ENCODE measurements around the gene CRTAP. TPM values are rescaled to one million over a fixed set of nuclear protein-coding genes. Genes with fewer than 3 reads are reported as not detected.

Gene CRTAP
- polyA plus RNA-seq, 1 experiment: 311 TPM

DNA sequence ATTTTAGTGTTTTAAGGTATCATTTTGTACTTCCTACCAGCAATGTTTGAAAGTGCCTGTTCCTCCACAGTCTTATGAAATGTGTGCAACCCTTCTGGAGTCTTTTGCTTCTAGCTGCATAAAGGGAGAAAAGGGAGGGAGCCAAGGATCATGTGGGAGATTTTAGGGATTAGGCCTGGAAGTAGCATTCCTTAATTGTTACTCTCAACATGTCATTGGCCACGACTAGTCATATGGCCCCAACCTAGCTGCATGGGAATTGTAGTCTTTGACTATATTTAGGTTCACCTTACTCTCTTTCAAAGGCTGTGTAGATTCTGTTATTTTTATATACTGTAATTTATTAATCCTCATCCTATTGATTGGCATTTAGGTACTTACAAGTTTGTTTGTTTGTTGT, 14.9 kb downstream of the CRTAP start:
- no peaks in the 10 kb centered on the region for H3K27me3 ChIP-seq (ENCODE audit: control insufficient read depth, insufficient read depth, low read length)
- no peak overlapping the region for H3K4me3 ChIP-seq (ENCODE audit: low read depth, low read length)
- DNase-seq (ENCODE audit: low read depth): no peak
- H3K36me3 ChIP-seq (ENCODE audit: control insufficient read depth, insufficient read depth, low read length): peaks cover 10% of the 10 kb centered on the region
- TF ChIP-seq, protein P1, sequence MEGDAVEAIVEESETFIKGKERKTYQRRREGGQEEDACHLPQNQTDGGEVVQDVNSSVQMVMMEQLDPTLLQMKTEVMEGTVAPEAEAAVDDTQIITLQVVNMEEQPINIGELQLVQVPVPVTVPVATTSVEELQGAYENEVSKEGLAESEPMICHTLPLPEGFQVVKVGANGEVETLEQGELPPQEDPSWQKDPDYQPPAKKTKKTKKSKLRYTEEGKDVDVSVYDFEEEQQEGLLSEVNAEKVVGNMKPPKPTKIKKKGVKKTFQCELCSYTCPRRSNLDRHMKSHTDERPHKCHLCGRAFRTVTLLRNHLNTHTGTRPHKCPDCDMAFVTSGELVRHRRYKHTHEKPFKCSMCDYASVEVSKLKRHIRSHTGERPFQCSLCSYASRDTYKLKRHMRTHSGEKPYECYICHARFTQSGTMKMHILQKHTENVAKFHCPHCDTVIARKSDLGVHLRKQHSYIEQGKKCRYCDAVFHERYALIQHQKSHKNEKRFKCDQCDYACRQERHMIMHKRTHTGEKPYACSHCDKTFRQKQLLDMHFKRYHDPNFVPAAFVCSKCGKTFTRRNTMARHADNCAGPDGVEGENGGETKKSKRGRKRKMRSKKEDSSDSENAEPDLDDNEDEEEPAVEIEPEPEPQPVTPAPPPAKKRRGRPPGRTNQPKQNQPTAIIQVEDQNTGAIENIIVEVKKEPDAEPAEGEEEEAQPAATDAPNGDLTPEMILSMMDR (IDR thresholded peaks at IDR 0.05; ENCODE audit: insufficient read depth, low read depth, low read length): no peak
- ChIA-PET POLR2A (no interaction called here), CTCF (interaction anchor here (1.0 to 10.7 kb wide), 3 partner anchors 12 to 244 kb away, joined by 3 to 184 read pairs (median 7); no protein-coding TSS in a partner anchor)

DNA sequence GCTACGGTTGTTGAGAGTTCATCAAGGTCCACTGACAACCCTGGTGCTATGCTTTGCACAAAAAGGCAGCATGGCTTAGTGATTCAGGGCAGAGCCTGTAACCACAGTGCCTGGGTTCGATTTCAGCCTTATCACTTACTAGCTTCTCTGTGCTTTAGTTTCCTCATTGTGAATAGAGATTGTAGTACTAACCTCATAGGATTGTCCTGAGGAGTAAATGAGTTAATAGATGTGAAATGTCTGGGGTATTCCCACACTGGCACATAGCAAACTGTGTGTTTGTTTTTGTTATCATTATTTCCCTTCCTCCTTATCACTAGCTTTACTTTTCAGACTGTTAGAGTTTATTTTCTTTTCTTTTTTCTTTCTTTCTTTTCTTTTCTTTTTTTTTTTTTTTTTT, 16.3 kb downstream of the CRTAP start:
- ChIA-PET POLR2A (no interaction called here), CTCF (interaction anchor here (2.0 to 10.7 kb wide), 3 partner anchors 11 to 243 kb away, joined by 7 to 184 read pairs (median 9); no protein-coding TSS in a partner anchor)
- no peak for DNase-seq (ENCODE audit: low read depth)
- Histone ChIP-seq H3K27me3 (ENCODE audit: control insufficient read depth, insufficient read depth, low read length) (no peaks in the 10 kb centered on the region), H3K4me3 (ENCODE audit: low read depth, low read length) (no peak overlapping the region), H3K36me3 (ENCODE audit: control insufficient read depth, insufficient read depth, low read length) (peaks cover 12% of the 10 kb centered on the region)
- TF ChIP-seq, protein P1 (IDR thresholded peaks at IDR 0.05; ENCODE audit: insufficient read depth, low read depth, low read length): no peak

DNA sequence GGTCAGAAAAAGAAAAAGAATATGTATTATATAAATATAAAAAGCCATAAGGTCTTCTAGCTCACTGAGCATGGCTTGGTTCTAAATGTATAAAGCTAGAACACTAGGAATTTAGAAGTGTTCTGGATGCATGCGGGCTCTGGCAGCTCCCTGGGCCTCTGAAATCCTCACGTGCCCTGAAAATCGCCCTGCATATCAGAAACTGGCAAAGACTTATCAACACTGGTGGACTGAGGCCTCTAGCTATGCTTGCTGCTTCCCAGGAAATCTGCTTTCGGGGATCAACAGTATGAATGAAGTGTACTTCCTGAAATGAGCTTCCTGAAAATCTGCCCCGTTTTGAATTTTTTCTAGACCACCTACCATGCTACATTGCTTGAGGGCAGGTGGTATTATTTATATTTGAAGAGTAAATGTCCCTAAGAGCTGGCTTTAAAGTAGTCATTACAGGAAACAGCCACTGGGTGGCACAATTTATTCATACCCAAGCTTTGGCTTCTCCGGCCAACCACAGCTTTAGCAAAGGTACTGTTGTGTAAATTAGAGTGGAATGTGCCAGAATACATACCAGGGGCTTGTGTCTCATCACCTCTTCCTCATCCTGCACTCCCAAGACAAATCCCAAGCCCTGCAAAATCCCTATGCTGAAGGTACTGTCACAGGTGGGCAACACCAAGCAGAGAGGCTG, 17.7 kb downstream of the CRTAP start:
- H3K36me3 ChIP-seq (ENCODE audit: control insufficient read depth, insufficient read depth, low read length): peaks cover 10% of the 10 kb centered on the region
- H3K27me3 ChIP-seq (ENCODE audit: control insufficient read depth, insufficient read depth, low read length): no peaks in the 10 kb centered on the region
- TF ChIP-seq, protein P1 (IDR thresholded peaks at IDR 0.05; ENCODE audit: insufficient read depth, low read depth, low read length): peak; percentile 62
- no peak for DNase-seq (ENCODE audit: low read depth)
- no peak overlapping the region for H3K4me3 ChIP-seq (ENCODE audit: low read depth, low read length)
- ChIA-PET POLR2A (interaction anchor here (1.0 kb wide), 1 partner anchor 241 kb away, joined by 3 read pairs; no protein-coding TSS in a partner anchor), CTCF (interaction anchor here (0.7 to 10.7 kb wide), 39 partner anchors 9 to 656 kb away, joined by 3 to 184 read pairs (median 4); no protein-coding TSS in a partner anchor)

DNA sequence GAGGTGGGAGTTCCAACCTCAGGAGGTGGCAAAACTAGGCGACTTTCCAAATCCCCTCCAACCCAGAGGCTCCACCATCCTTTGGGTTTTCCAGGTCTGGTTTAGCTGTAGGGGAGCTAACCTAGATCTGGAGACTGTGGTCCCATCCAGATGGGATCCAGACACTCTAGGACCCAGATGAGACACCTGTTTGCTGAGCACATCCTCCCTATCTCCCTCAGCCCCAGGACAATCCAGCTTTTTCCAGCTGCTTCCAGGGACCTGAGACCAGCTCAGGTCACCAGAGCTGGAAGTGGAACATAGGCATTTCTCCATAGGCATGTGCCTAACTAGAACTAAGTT, 18.2 kb downstream of the CRTAP start:
- no peak for DNase-seq (ENCODE audit: low read depth)
- CTCF ChIA-PET: interaction anchor here (0.7 to 10.7 kb wide), 35 partner anchors 8 to 655 kb away, joined by 3 to 184 read pairs (median 4); no protein-coding TSS in a partner anchor
- peaks cover 10% of the 10 kb centered on the region for H3K36me3 ChIP-seq (ENCODE audit: control insufficient read depth, insufficient read depth, low read length)
- POLR2A ChIA-PET: interaction anchor here (1.0 kb wide), 1 partner anchor 241 kb away, joined by 3 read pairs; no protein-coding TSS in a partner anchor
- TF ChIP-seq, protein P1 (IDR thresholded peaks at IDR 0.05; ENCODE audit: insufficient read depth, low read depth, low read length): no peak
- H3K27me3 ChIP-seq (ENCODE audit: control insufficient read depth, insufficient read depth, low read length): no peaks in the 10 kb centered on the region
- H3K4me3 ChIP-seq (ENCODE audit: low read depth, low read length): no peak overlapping the region

DNA sequence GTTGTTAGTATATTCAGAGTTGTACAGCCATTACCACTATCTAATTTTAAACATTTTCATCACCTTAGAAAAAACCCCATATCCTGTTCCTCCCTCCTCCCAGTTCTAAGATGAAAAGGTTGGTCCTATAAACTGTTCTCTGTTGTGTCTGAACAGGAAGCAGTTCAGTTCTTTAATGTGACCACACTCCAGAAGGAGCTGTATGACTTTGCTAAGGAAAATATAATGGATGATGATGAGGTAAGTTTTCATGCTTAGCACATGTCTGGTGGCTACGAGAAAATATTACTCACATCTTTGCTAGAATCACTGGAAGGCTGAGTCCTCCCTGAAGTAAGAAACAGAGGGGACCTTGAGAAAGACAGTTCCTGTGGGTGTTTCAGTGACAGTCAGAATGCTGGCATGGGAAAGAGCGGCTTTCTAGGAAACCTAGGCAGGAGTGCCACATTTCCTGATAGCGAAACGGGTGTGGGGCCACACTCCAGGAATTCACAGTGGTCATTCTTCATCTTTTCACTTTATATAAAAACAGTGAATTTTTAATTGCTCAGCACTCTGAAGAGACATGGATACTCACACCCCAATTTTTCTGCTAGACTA, 20.3 kb downstream of the CRTAP start:
- TF ChIP-seq, protein P1 (IDR thresholded peaks at IDR 0.05; ENCODE audit: insufficient read depth, low read depth, low read length): no peak
- CTCF ChIA-PET: interaction anchor here (10.7 kb wide), 1 partner anchor 239 kb away, joined by 184 read pairs; no protein-coding TSS in a partner anchor
- Histone ChIP-seq H3K27me3 (ENCODE audit: control insufficient read depth, insufficient read depth, low read length) (no peaks in the 10 kb centered on the region), H3K4me3 (ENCODE audit: low read depth, low read length) (no peak overlapping the region), H3K36me3 (ENCODE audit: control insufficient read depth, insufficient read depth, low read length) (peaks cover 10% of the 10 kb centered on the region)
- POLR2A ChIA-PET: no interaction called here
- no peak for DNase-seq (ENCODE audit: low read depth)
